ENCODE results near the gene CCP110.
"Not testable (repeated sequence)": the region's sequence is repeated elsewhere in the genome, so short reads cannot be mapped to it uniquely, and the experiment has no call there.

CCP110 gene

GRCh38 chr16:19540241-19540970 lies 16.7 kb downstream of the CCP110 start:
- TF ChIP-seq, protein P1, sequence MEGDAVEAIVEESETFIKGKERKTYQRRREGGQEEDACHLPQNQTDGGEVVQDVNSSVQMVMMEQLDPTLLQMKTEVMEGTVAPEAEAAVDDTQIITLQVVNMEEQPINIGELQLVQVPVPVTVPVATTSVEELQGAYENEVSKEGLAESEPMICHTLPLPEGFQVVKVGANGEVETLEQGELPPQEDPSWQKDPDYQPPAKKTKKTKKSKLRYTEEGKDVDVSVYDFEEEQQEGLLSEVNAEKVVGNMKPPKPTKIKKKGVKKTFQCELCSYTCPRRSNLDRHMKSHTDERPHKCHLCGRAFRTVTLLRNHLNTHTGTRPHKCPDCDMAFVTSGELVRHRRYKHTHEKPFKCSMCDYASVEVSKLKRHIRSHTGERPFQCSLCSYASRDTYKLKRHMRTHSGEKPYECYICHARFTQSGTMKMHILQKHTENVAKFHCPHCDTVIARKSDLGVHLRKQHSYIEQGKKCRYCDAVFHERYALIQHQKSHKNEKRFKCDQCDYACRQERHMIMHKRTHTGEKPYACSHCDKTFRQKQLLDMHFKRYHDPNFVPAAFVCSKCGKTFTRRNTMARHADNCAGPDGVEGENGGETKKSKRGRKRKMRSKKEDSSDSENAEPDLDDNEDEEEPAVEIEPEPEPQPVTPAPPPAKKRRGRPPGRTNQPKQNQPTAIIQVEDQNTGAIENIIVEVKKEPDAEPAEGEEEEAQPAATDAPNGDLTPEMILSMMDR (IDR thresholded peaks at IDR 0.05; ENCODE audit: low read depth, low read length, missing control alignments), result no peak
- no peak overlapping the region for H3K4me3 ChIP-seq (replicated peaks; ENCODE audit: low read depth, low read length)
- DNase-seq (ENCODE audit: extremely low read depth, low read depth), result no peak

DNA sequence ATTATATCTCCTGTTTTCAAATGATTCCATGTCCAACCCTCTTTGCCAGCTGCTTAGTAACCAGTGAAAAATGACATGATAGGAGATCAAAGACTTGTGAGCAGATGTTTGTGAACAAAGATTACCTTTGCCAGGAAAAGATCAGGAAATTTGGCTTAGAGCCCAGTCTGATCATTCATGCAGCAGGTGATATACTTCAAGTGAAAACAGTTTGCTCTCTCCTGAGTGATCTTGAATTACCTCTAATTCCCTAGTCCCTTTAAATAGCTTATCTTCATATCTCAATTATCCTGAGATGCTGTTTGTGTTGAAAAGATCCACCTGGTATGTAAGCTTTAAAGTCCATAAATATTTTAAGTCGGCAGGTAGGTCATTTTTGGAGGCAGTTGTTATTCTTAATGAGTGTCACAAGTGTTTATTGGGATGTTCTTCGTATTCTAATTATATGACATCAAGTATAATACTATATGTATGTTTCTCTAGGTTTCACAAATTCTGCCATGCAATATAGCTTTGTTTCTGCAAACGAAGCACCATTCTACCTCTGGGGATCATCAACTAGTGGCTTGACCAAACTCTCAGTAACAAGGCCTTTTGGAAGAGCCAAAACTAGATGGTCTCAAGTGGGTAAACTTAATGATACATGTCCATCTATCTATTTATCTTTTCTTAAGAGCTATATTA lies 18.5 kb downstream of the CCP110 start:
- no peak for DNase-seq (ENCODE audit: extremely low read depth, low read depth)
- TF ChIP-seq, protein P1 (IDR thresholded peaks at IDR 0.05; ENCODE audit: low read depth, low read length, missing control alignments), result no peak
- no peak overlapping the region for H3K4me3 ChIP-seq (replicated peaks; ENCODE audit: low read depth, low read length)

- DNase-seq (ENCODE audit: extremely low read depth, low read depth); H3K4me3 ChIP-seq (replicated peaks; ENCODE audit: low read depth, low read length): not testable (repeated sequence)
Observed at GRCh38 chr16:19543278-19543996, 19.7 kb downstream of the CCP110 start.

GRCh38 chr16:19548144-19548543 lies 24.4 kb downstream of the CCP110 start:
- no peak overlapping the region for H3K4me3 ChIP-seq (replicated peaks; ENCODE audit: low read depth, low read length)
- DNase-seq (ENCODE audit: extremely low read depth, low read depth), result no peak
- TF ChIP-seq, protein P1 (IDR thresholded peaks at IDR 0.05; ENCODE audit: low read depth, low read length, missing control alignments), result no peak

DNA sequence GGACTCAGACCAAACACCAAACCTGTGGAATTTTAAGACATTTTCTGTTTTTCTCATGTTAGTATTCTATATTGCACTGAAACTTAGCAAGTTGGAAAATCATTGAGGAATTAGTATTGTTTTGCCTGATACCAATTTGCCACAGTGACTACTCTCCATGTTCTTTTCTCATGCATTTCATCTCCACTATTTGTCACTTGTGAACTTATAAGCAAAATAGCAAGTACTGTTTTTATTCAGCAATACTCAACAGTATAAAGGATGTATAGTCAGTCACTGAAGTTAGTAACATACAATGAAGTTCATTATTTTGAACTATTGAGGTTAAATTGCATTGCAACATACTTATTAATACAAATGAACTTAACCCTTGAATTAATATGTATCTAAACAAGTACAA lies 25.9 kb downstream of the CCP110 start:
- H3K4me3 ChIP-seq (replicated peaks; ENCODE audit: low read depth, low read length), result no peak overlapping the region
- TF ChIP-seq, protein P1 (IDR thresholded peaks at IDR 0.05; ENCODE audit: low read depth, low read length, missing control alignments), result no peak
- no peak for DNase-seq (ENCODE audit: extremely low read depth, low read depth)

GRCh38 chr16:19555186-19555937 lies 31.6 kb downstream of the CCP110 start, which contains the start of gene VPS35L:
Gene VPS35L, plus strand, starts transcription at chr16:19555703. Its CDS starts 27 bp downstream, at chr16:19555730.
- peak within 1 kb of the TSS; percentile 77 for H3K4me3 ChIP-seq (replicated peaks; ENCODE audit: low read depth, low read length)
- DNase-seq (ENCODE audit: extremely low read depth, low read depth), result peak; percentile 96
- TF ChIP-seq, protein P1 (IDR thresholded peaks at IDR 0.05; ENCODE audit: low read depth, low read length, missing control alignments), result peak; percentile 68
